GDM1 (cell line): Measurements from ENCODE around the gene ALB.

Experiments
- DNase-seq: peaks from one replicate; lab custom pipeline; 2025; lab: John Stamatoyannopoulos, UW

Gene ALB

DNA sequence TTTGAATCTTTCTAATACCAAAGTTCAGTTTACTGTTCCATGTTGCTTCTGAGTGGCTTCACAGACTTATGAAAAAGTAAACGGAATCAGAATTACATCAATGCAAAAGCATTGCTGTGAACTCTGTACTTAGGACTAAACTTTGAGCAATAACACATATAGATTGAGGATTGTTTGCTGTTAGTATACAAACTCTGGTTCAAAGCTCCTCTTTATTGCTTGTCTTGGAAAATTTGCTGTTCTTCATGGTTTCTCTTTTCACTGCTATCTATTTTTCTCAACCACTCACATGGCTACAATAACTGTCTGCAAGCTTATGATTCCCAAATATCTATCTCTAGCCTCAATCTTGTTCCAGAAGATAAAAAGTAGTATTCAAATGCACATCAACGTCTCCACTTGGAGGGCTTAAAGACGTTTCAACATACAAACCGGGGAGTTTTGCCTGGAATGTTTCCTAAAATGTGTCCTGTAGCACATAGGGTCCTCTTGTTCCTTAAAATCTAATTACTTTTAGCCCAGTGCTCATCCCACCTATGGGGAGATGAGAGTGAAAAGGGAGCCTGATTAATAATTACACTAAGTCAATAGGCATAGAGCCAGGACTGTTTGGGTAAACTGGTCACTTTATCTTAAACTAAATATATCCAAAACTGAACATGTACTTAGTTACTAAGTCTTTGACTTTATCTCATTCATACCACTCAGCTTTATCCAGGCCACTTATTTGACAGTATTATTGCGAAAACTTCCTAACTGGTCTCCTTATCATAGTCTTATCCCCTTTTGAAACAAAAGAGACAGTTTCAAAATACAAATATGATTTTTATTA lies 28.3 kb downstream of the ALB start:
- DNase-seq: no peak

DNA sequence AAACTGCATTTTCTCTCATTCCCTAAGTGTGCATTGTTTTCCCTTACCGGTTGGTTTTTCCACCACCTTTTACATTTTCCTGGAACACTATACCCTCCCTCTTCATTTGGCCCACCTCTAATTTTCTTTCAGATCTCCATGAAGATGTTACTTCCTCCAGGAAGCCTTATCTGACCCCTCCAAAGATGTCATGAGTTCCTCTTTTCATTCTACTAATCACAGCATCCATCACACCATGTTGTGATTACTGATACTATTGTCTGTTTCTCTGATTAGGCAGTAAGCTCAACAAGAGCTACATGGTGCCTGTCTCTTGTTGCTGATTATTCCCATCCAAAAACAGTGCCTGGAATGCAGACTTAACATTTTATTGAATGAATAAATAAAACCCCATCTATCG lies 29.1 kb downstream of the ALB start:
- DNase-seq: no peak

DNA sequence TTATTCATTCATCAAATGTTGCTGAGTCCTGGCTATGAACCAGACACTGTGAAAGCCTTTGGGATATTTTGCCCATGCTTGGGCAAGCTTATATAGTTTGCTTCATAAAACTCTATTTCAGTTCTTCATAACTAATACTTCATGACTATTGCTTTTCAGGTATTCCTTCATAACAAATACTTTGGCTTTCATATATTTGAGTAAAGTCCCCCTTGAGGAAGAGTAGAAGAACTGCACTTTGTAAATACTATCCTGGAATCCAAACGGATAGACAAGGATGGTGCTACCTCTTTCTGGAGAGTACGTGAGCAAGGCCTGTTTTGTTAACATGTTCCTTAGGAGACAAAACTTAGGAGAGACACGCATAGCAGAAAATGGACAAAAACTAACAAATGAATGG lies 30.2 kb downstream of the ALB start:
- DNase-seq: no peak

DNA sequence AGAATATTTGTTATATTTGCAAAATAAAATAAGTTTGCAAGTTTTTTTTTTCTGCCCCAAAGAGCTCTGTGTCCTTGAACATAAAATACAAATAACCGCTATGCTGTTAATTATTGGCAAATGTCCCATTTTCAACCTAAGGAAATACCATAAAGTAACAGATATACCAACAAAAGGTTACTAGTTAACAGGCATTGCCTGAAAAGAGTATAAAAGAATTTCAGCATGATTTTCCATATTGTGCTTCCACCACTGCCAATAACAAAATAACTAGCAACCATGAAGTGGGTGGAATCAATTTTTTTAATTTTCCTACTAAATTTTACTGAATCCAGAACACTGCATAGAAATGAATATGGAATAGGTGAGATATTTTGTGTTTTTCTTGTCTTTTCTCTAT lies 31.9 kb downstream of the ALB start, which contains the start of gene AFP:
TSS of gene AFP (plus strand) at position 238 of the 400 bp plus-strand sequence. CDS start at position 280, 42 bp downstream.
- no peak for DNase-seq

DNA sequence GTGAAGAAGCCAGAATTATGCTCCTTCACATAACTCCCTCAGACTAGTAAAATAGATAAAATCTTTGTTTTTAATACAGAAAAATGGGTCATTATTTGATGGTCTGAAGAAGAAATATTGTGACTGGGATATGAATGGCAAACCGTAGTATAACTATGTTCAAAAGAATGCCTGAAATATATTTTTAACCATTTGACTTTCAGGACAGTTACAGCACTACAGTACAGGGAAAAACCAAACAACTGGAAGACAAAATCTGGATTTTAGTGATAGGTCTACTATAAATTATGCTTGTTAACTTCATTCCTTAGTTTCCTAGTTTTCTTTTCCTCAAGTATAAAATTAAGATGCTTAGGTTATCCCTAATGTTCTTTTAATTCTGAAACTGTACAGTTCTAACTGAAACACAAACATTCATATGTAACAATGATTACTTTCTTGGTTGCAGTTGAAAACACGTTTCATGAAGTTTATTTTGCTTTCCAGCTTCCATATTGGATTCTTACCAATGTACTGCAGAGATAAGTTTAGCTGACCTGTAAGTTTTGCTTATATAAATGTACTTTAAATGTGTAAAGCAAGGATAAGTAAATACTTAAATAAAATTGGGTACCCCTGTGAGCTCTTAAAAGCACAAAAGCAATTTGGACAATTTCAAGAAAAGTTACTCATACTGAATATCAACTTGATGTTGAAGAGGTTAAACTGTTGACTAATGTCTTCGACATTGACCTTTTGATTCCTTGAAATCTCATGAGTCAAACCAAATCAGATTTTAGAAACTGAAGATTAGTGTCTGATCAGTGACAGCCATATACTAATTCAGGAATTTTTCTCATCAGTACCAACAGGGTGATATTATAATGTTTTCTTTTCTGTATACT lies 32.8 kb downstream of the ALB start:
- no peak for DNase-seq

DNA sequence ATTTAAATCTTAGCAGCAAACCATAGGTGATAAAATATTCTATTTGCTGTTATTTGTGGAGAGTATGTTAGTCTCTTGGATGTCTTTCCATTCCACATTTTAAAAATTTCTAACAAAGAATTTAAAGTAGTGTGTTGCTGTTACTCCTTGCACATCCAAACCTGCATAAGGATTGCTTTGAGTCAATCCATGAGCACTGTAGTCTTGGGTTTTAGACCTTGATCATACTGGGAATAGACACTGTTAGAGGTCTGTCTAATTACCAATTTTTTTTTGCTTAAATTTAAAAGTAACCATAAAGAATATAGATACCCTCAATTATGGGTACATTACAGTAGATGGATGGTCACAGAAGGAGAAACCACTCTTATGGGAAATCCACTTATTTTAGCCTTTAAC lies 33.5 kb downstream of the ALB start:
- no peak for DNase-seq

DNA sequence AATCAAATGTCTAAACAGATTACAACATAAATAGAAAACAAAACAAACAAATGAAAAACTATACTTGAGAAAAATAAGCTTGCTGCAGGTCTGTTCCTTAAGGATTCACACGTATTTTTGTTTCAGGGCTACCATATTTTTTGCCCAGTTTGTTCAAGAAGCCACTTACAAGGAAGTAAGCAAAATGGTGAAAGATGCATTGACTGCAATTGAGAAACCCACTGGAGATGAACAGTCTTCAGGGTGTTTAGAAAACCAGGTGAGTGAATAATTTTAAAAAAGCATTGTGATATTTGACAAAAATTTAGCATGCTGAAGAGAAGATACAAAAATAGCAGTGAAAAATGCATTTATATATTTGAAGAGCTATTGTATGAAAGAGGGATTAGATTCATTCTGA lies 34.0 kb downstream of the ALB start:
- DNase-seq: no peak

DNA sequence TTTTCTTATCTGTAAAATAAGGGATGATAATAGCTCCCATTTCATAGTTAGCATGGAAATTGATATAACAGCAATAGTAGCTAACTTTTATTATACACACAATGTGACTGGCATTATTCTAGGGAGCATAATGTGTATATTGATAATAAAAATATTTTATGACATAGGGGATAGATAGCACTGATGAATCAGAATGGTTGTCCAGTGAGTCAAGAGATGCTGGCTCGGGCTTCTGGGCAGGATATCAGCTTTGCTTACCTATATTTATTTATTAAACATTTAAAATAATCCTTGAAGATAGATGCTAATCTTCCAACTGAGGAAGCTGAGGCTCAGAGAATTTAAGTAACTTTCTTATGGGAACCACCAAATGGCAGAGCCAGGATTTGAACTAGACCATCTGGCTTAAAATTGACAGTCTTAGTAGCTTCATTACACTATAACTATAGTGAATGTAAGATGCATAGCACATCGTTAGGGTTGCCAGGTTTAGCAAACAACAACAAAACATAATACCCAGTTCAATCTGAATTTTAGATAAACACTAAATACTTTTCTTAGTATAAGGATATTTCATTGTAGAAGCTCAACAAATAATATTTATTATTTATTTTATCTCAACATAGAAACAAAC lies 34.6 kb downstream of the ALB start:
- DNase-seq: no peak

DNA sequence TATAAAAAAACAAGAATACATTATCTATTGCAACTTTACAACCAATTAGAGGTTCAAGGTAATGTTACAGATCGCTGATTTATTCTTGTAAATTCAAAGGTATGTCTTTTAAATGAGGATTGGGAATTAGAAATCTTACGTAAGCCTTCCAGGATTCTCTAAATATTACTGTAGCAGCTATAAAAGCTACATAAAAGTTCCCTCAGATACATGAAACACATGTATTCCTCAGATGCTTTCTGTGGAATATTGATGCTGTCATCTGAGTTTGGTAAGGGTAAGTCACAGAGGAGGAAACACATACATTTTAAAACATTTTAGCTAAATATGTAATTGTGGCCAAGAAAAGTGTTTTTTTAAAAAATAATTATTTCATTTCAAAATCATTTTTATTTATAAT lies 35.4 kb downstream of the ALB start:
- no peak for DNase-seq

DNA sequence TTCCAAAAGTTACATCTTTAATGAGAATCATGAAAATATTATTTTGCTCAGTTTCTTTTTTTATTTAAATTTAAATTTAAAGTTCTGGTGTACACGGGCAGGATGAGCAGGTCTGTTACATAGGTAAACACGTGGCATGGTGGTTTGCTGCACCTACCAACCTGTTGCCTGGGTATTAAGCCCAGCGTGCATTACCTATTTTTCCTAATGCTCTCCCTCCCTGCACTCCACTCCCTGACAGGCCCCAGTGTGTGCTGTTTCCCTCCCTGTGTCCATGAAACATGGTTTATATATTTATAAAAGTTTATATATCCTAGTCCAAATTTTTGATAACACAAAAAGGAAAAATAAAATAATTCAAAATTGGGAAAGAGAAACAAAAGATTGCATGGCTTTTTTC lies 35.9 kb downstream of the ALB start:
- DNase-seq: no peak

DNA sequence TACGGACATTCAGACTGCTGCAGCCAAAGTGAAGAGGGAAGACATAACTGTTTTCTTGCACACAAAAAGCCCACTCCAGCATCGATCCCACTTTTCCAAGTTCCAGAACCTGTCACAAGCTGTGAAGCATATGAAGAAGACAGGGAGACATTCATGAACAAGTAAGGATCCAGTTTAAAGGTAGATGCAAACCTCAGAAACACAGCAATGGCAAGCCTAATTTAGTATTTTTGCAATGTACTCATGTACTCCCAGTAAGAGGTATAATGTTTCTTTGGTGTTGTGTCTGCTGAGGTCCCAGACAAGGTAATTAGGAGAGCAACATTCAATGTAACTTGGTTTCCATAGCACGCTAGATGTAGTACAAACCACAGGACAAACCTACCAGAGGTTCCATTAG lies 36.6 kb downstream of the ALB start:
- no peak for DNase-seq

DNA sequence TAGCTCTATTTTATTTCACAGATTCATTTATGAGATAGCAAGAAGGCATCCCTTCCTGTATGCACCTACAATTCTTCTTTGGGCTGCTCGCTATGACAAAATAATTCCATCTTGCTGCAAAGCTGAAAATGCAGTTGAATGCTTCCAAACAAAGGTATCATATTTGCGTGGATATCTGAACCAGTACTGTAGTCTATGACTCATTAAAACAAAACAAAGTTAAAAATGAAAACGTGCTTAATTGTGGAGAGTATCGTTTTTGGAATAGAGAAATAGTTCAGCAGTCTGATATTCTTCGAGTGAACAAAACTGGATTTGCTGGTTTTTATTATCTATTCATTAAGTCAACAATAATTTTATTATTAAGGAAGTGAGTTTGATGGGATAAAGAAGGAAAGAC lies 38.2 kb downstream of the ALB start:
- no peak for DNase-seq

DNA sequence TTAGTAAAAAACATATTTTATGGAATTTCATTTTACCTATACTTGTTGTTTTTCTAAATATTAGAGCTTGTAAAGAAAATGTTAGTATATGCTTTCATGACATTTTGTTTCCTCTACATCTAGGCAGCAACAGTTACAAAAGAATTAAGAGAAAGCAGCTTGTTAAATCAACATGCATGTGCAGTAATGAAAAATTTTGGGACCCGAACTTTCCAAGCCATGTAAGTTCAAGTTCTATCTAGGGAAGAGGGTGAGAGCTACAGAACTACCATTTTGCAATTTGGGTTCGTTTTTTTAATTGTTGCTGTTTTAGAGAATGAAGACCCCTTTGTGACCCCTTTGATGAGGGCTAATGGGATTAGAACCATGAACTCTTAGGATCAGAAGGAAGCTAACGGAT lies 39.1 kb downstream of the ALB start:
- no peak for DNase-seq

DNA sequence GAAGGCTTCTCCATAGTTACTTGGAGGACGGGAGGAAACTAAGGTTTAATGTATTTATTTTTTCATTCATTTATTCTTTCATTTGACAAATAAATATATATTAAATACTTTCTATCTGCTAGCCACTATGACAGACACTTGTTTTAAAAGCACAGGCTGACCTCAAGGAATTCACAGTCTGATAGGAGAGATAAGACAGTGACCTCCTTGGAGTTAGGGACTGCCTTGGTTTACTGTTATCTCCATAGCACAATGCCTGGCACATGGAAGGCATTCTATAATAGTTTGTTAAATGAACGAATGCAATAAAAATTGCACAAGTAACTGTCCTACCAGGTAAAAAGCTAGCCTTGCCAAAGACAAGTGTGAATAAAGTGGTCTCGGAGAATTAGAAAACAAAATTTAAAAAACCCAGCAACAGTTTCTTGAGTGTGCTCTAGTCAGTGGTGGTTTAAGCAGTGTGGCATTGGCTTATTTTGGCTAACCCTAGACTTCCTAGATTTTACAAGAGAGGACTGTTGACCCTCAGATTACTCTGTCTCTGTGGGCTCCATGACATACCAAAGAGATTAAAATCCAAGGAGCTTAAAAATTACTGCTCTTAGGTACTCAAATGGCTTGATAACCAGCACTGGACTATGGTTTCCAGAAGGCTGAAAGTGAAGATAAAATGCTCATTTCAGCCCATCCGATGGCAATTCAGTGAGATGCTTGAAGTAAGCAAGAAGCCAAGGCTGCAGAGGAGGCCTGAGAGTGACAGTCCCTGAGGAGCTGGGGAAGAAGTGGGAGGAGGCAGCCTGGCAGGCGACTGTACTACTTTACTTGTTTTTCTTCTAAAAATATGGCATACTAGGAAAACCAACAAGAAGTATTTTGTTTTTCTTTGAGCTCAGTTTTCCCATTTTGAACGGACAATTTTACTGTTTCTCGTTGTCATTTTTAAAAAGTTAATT lies 41.6 kb downstream of the ALB start:
- no peak for DNase-seq

DNA sequence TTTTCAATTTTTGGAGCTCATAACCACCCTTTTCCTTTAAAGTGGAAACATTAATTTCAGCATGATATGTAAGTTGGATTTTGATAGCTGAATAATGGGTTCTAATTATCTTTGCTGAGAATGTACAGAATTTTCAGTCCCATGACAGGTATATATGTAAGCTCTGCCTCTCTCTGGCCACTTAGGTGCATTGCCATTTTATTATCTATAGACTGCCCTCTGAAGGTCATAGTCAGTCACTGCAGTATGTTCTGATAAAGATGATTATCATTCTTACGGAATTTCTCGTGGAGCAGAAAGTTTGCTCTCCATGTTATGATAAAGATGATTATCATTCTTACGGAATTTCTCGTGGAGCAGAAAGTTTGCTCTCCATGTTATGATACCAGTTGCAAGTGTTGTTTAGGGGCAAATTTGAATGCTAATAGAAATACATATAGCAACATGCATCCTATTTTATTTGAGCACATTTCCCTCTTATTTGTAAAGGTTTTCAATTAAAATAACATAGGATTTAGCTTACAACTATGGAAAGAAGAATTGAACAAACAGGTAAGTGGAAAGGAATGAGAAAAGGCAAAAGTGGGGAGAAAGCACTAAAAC lies 42.4 kb downstream of the ALB start:
- no peak for DNase-seq

DNA sequence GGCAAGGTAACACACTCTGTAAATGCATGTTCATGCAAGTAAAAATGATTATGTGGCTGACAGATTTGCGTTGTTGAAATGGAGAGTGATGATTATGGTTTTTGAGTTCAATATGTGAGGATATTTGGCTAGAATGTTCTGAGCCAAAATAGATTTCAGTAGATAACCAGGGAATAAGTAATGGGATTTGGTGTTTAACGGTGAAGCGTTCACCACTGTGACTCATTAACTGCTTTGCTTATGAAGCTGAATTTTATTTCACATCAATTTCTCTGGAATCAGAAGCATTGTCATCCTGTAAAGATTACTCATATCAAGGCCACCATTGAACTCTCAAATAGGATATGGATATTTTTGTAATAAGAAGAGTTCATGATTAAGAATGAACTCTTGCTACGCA lies 43.6 kb downstream of the ALB start:
- DNase-seq: no peak

DNA sequence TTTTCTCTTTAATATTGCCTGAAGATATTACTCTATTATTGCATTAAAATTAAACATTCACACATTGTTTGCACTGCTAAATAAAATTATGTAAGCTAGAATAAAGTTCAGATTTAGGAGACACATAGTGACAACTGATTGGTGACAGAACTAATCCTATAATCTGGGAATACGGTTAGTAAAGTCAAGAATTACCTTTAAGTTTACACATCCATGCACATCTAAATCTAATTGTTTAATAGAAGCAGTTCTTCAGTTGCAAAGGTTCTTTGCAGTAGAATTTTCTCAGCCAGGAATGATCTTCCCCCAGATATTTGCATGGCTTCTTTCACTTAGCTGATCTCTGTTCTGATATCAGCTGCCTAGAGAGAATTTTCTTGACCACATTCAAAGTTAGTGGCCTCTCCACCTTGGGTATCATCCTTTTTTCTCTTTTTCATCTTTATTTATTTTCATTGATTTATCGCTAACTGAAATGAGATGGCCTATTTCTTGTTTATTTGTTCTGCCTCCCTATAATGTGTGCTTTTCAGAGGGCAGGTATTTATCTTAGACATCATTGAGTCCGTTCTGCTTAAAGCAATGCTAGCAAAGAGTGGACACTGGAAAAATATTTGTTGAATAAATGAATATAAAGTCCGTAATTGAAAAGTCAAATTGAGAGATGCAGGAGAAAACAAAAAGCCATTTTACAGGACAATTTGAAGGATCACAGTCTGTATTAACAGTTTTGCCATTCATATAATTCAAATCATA lies 44.5 kb downstream of the ALB start:
- no peak for DNase-seq

DNA sequence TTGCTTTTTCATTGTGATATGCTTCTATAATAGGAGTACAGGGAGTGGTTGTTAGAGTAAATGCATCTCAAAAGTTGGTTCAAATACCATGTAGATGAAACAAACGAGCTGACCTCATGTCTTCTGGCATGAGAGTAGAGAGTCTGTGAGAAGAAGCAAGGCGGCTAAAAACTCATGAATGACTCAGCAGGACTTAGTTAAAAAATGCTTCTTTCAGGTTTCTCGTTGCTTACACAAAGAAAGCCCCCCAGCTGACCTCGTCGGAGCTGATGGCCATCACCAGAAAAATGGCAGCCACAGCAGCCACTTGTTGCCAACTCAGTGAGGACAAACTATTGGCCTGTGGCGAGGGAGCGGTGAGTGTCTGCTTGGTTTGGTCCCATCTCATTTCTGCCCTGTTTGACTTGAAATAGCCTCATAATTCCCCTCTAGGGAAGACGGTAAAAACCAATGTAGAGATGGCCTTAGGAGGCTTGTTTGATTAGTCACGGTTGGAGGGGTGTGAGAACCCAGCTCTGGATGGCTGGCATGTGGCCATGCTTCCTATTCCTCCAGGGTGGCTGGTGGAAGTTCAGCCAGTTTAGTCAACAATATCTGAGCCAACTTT lies 46.4 kb downstream of the ALB start:
- no peak for DNase-seq

DNA sequence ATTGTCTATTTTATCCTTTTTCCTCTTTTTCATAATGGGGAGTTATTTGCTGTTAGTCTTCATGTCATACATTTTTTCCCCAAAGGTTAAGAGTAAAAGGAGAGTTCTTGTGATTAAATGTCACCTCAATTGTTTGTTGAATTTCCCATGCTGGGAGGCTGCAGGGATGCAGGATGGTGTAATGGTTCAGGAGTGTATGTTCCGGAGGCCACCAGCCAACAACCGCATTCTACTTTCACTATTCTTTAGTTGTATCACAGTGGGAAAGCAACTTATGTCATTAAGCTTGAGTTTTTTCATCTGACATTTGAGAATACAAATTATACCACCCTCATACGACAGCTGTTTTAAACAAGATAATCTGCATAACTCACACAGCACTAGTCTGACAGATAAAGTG lies 47.3 kb downstream of the ALB start:
- DNase-seq: no peak
